Measurements from ENCODE around the gene SLITRK3. TPM values are rescaled to one million over a fixed set of nuclear protein-coding genes. Genes with fewer than 3 reads are reported as not detected.

The SLITRK3 gene
- total and polyA plus RNA-seq, 2 donors (not counting 1 experiment from before 2014, with no cell fraction given) = not detected

DNA sequence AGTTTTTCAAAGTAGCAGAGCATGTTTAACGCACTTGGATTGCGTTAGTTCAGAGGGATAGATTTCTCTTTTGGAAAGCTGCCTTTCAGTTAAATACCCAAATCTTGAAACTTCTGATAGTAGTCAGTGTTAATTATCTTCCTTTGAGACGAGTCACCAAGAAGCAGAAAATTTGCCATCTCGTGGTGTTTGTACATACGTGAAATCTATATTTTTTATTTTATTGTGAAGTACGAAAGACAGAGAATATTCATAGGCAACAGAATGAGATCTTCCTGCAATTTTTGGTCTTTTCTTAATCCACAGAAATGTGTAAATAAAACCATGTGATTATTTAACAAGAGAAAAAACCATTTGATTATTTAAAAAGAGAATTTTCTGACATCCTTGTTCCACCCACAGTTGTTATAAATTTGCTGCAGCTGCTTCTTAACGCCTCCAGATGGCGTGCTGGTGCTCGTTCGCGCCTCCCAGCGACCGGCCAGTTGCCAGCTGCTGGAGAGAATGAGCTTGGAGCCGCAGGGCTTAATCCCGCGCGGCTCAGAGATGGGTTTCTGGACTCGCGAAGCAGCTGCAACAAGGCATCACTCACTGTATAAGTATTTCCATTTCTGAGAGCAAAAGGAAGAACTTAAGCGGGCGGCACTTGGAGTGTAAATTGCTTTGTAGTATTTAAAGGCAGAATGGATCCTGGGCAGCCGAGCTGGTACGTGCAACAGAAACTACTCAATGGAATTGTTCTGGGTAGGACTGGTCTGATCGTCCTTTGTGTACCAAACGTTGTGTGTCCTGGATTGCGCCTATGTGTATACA, 10.5 kb upstream of the SLITRK3 start:
- no peak for TF ChIP-seq EZH2 (IDR thresholded peaks at IDR 0.05; ENCODE audit: borderline replicate concordance, insufficient read depth, low read depth, low read length, poor library complexity, severe bottlenecking)
- TF ChIP-seq, protein P1, sequence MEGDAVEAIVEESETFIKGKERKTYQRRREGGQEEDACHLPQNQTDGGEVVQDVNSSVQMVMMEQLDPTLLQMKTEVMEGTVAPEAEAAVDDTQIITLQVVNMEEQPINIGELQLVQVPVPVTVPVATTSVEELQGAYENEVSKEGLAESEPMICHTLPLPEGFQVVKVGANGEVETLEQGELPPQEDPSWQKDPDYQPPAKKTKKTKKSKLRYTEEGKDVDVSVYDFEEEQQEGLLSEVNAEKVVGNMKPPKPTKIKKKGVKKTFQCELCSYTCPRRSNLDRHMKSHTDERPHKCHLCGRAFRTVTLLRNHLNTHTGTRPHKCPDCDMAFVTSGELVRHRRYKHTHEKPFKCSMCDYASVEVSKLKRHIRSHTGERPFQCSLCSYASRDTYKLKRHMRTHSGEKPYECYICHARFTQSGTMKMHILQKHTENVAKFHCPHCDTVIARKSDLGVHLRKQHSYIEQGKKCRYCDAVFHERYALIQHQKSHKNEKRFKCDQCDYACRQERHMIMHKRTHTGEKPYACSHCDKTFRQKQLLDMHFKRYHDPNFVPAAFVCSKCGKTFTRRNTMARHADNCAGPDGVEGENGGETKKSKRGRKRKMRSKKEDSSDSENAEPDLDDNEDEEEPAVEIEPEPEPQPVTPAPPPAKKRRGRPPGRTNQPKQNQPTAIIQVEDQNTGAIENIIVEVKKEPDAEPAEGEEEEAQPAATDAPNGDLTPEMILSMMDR (IDR thresholded peaks at IDR 0.05) = peak; percentile 68
- no peaks in the 10 kb centered on the region for H3K36me3 ChIP-seq (replicated peaks in 1 of 2; ENCODE audit: control extremely low read depth in 1 of 2, control insufficient read depth in 1 of 2, extremely low read depth in 1 of 2, insufficient read depth in 2 of 2, low read length in 1 of 2)
- no peak overlapping the region for H3K27ac ChIP-seq (ENCODE audit: low read length in 2 of 2)
- DNase-seq (peak; percentile 5), ATAC-seq (ENCODE audit: low read depth) (peak; percentile 31)
- no peak overlapping the region for H2AFZ ChIP-seq (ENCODE audit: insufficient read depth, low read depth, low read length, poor library complexity, severe bottlenecking)
- H4K20me1 ChIP-seq (ENCODE audit: control insufficient read depth, insufficient read depth, low read length, poor library complexity, severe bottlenecking) = no peaks in the 10 kb centered on the region
- H3K4me1 ChIP-seq (ENCODE audit: control insufficient read depth in 2 of 2, insufficient read depth in 2 of 2, low read length in 2 of 2) = peaks cover 0 to 3% of the 10 kb centered on the region in 2 donors
- H3K4me3 ChIP-seq (ENCODE audit: control extremely low read depth in 1 of 5, extremely low read depth in 1 of 5, insufficient read depth in 1 of 5, low read depth in 2 of 5, low read length in 4 of 5) = no peak overlapping the region
- peaks cover 0 to 4% (median 0%) of the 10 kb centered on the region in 3 donors for H3K9me3 ChIP-seq (ENCODE audit: control extremely low read depth in 1 of 3, control insufficient read depth in 2 of 3, insufficient read depth in 1 of 3, low read length in 2 of 3)
- ChIA-PET CTCF (no interaction called here), POLR2A (no interaction called here)
- H3K4me1 Mint-ChIP-seq = no peaks in the 10 kb centered on the region
- intact Hi-C loops (cut with micrococcal nuclease) = no loop called here
- no peak overlapping the region for H3K4me3 Mint-ChIP-seq
- H3K27me3 Mint-ChIP-seq = no peaks in the 10 kb centered on the region
- H3K79me2 ChIP-seq (ENCODE audit: control insufficient read depth, insufficient read depth, low read length) = no peaks in the 10 kb centered on the region
- H3K27ac Mint-ChIP-seq = no peak overlapping the region
- H3K27me3 ChIP-seq (replicated peaks in 1 of 4; ENCODE audit: control extremely low read depth in 1 of 4, control insufficient read depth in 3 of 4, insufficient read depth in 4 of 4, low read length in 3 of 4) = no peaks in the 10 kb centered on the region
- no peaks in the 10 kb centered on the region for H3K9me3 Mint-ChIP-seq (ENCODE audit: insufficient read depth)
- H3K4me2 ChIP-seq (replicated peaks; ENCODE audit: low read depth, low read length, poor library complexity, severe bottlenecking) = peak overlapping the region; percentile 45
- WGBS (ENCODE audit: insufficient coverage) = 5% methylated on average over 13 of the region's 26 CpGs
- no peak overlapping the region for H3K9ac ChIP-seq (ENCODE audit: low read length)

DNA sequence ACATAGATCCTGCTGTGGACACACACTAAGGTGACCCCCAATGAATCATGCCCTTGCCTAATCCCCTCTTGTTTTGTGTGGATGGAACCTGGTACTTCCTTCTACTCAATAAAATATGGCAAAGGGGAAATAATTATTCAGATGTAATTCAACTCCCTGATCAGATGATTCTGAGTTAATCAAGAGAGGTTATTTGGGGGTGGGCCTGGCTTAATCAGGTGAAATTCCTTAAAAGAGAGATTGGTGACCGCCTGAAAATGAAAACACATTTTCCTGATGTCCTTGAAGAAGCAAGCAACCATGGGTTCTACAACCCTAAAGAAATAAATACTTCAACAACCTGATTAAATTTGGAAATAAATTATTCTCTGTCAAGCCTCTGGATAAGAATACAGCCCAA, 8.3 kb upstream of the SLITRK3 start:
- no peak overlapping the region for H3K27ac Mint-ChIP-seq
- ChIA-PET POLR2A (no interaction called here), CTCF (no interaction called here)
- Histone ChIP-seq H3K4me2 (replicated peaks; ENCODE audit: low read depth, low read length, poor library complexity, severe bottlenecking) (no peak overlapping the region), H3K36me3 (replicated peaks in 1 of 2; ENCODE audit: control extremely low read depth in 1 of 2, control insufficient read depth in 1 of 2, extremely low read depth in 1 of 2, insufficient read depth in 2 of 2, low read length in 1 of 2) (no peaks in the 10 kb centered on the region), H3K4me1 (ENCODE audit: control insufficient read depth in 2 of 2, insufficient read depth in 2 of 2, low read length in 2 of 2) (peaks cover 0 to 3% of the 10 kb centered on the region in 2 donors), H3K27me3 (replicated peaks in 1 of 4; ENCODE audit: control extremely low read depth in 1 of 4, control insufficient read depth in 3 of 4, insufficient read depth in 4 of 4, low read length in 3 of 4) (no peaks in the 10 kb centered on the region), H3K9me3 (ENCODE audit: control extremely low read depth in 1 of 3, control insufficient read depth in 2 of 3, insufficient read depth in 1 of 3, low read length in 2 of 3) (peaks cover 0 to 4% (median 0%) of the 10 kb centered on the region in 3 donors), H4K20me1 (ENCODE audit: control insufficient read depth, insufficient read depth, low read length, poor library complexity, severe bottlenecking) (no peaks in the 10 kb centered on the region), H3K27ac (ENCODE audit: low read length in 2 of 2) (no peak overlapping the region), H3K79me2 (ENCODE audit: control insufficient read depth, insufficient read depth, low read length) (no peaks in the 10 kb centered on the region), H3K4me3 (ENCODE audit: control extremely low read depth in 1 of 5, extremely low read depth in 1 of 5, insufficient read depth in 1 of 5, low read depth in 2 of 5, low read length in 4 of 5) (no peak overlapping the region), H3K9ac (ENCODE audit: low read length) (no peak overlapping the region), H2AFZ (ENCODE audit: insufficient read depth, low read depth, low read length, poor library complexity, severe bottlenecking) (no peak overlapping the region)
- TF ChIP-seq EZH2 (IDR thresholded peaks at IDR 0.05; ENCODE audit: borderline replicate concordance, insufficient read depth, low read depth, low read length, poor library complexity, severe bottlenecking) = no peak
- TF ChIP-seq, protein P1 (IDR thresholded peaks at IDR 0.05) = no peak
- DNase-seq (no peak), ATAC-seq (ENCODE audit: low read depth) (no peak)
- WGBS (ENCODE audit: insufficient coverage) = no CpG with 5 or more reads among the region's 1 CpG
- H3K27me3 Mint-ChIP-seq = no peaks in the 10 kb centered on the region
- H3K4me1 Mint-ChIP-seq = no peaks in the 10 kb centered on the region
- intact Hi-C loops (cut with micrococcal nuclease) = no loop called here
- no peaks in the 10 kb centered on the region for H3K9me3 Mint-ChIP-seq (ENCODE audit: insufficient read depth)
- no peak overlapping the region for H3K4me3 Mint-ChIP-seq
